Parathyroid adenoma (tissue), 2 donors: Measurements from ENCODE around the gene AIF1L.
"Not testable (repeated sequence)": the region's sequence is repeated elsewhere in the genome, so short reads cannot be mapped to it uniquely, and the experiment has no call there.

Source experiments
- H2AFZ ChIP-seq: fragments of 300-600 bp; sonication (generic); one replicate; pipeline ENCODE4 v1.7.0; 2017; ENCODE audit warnings: antibody characterized with exemption, mild to moderate bottlenecking
- H3K27ac ChIP-seq: fragments of 300-600 bp; sonication (generic); one replicate; pipeline ENCODE4 v1.7.0; 2017
- H3K27me3 ChIP-seq: fragments of 300-600 bp; sonication (generic); one replicate; pipeline ENCODE4 v1.7.0; 2017; ENCODE audit warnings: low read length; ENCODE audit not compliant: control insufficient read depth, insufficient read depth
- H3K36me3 ChIP-seq: fragments of 300-600 bp; sonication (generic); one replicate; pipeline ENCODE4 v1.7.0; 2017; ENCODE audit warnings: low read length; ENCODE audit not compliant: control insufficient read depth, insufficient read depth
- H3K4me1 ChIP-seq: fragments of 300-600 bp; sonication (generic); one replicate; pipeline ENCODE4 v1.7.0; 2017; ENCODE audit warnings: control low read depth
- H3K4me2 ChIP-seq: fragments of 300-600 bp; sonication (generic); one replicate; pipeline ENCODE4 v1.7.0; 2017; ENCODE audit warnings: low read length
- H3K4me3 ChIP-seq: fragments of 300-600 bp; sonication (generic); one replicate; pipeline ENCODE4 v1.7.0; 2017; ENCODE audit warnings: low read depth, low read length
- H3K79me2 ChIP-seq: fragments of 300-600 bp; sonication (generic); one replicate; pipeline ENCODE4 v1.7.0; 2017; ENCODE audit warnings: control low read depth
- H3K9ac ChIP-seq: fragments of 300-600 bp; sonication (generic); one replicate; pipeline ENCODE4 v1.7.0; 2017; ENCODE audit warnings: mild to moderate bottlenecking
- H3K9me3 ChIP-seq: fragments of 300-600 bp; sonication (generic); one replicate; pipeline ENCODE4 v1.7.0; 2017; ENCODE audit warnings: low read length; ENCODE audit not compliant: control insufficient read depth
- CTCF ChIP-seq: fragments of 300-600 bp; sonication (generic); IDR thresholded peaks from one replicate; pipeline ENCODE4 v1.7.0; 2017; ENCODE audit warnings: antibody characterized with exemption, mild to moderate bottlenecking
- donor health status: primary hyperparathyroidism.

Gene AIF1L

GRCh38 chr9:131111854-131112311 is 15.6 kb downstream of the AIF1L start:
- no peak overlapping the region for H2AFZ ChIP-seq
- no peak overlapping the region for H3K9ac ChIP-seq
- no peak overlapping the region for H3K4me2 ChIP-seq
- H3K27me3 ChIP-seq = no peaks in the 10 kb centered on the region
- no peaks in the 10 kb centered on the region for H3K4me1 ChIP-seq
- H3K27ac ChIP-seq = no peak overlapping the region
- no peaks in the 10 kb centered on the region for H3K36me3 ChIP-seq
- H3K9me3 ChIP-seq = no peaks in the 10 kb centered on the region
- H3K4me3 ChIP-seq = no peak overlapping the region
- no peak for TF ChIP-seq CTCF
- no peaks in the 10 kb centered on the region for H3K79me2 ChIP-seq

GRCh38 chr9:131112374-131113154 is 16.2 kb downstream of the AIF1L start:
- no peak for TF ChIP-seq CTCF
- no peak overlapping the region for H3K27ac ChIP-seq
- no peak overlapping the region for H3K4me3 ChIP-seq
- H3K9me3 ChIP-seq = no peaks in the 10 kb centered on the region
- H3K27me3 ChIP-seq = no peaks in the 10 kb centered on the region
- no peak overlapping the region for H3K4me2 ChIP-seq
- H2AFZ ChIP-seq = no peak overlapping the region
- no peaks in the 10 kb centered on the region for H3K36me3 ChIP-seq
- H3K79me2 ChIP-seq = no peaks in the 10 kb centered on the region
- H3K9ac ChIP-seq = no peak overlapping the region
- no peaks in the 10 kb centered on the region for H3K4me1 ChIP-seq

GRCh38 chr9:131113655-131114054 is 17.3 kb downstream of the AIF1L start:
- no peak overlapping the region for H3K9ac ChIP-seq
- TF ChIP-seq CTCF = no peak
- no peaks in the 10 kb centered on the region for H3K27me3 ChIP-seq
- no peak overlapping the region for H3K4me2 ChIP-seq
- H3K36me3 ChIP-seq = no peaks in the 10 kb centered on the region
- H3K79me2 ChIP-seq = no peaks in the 10 kb centered on the region
- no peak overlapping the region for H3K4me3 ChIP-seq
- H3K27ac ChIP-seq = no peak overlapping the region
- no peak overlapping the region for H2AFZ ChIP-seq
- H3K9me3 ChIP-seq = no peaks in the 10 kb centered on the region
- no peaks in the 10 kb centered on the region for H3K4me1 ChIP-seq

- TF ChIP-seq CTCF = no peak
- H3K27me3 ChIP-seq = no peaks in the 10 kb centered on the region
- H3K27ac ChIP-seq = no peak overlapping the region
- no peaks in the 10 kb centered on the region for H3K9me3 ChIP-seq
- no peak overlapping the region for H3K4me3 ChIP-seq
- H3K9ac ChIP-seq = no peak overlapping the region
- H2AFZ ChIP-seq = no peak overlapping the region
- H3K4me2 ChIP-seq = no peak overlapping the region
- H3K79me2 ChIP-seq = no peaks in the 10 kb centered on the region
- no peaks in the 10 kb centered on the region for H3K36me3 ChIP-seq
- H3K4me1 ChIP-seq = no peaks in the 10 kb centered on the region
These were observed 17.8 kb downstream of the AIF1L start for GRCh38 chr9:131114084-131114535.

- H3K27ac ChIP-seq, H3K79me2 ChIP-seq, H2AFZ ChIP-seq, H3K9ac ChIP-seq, H3K9me3 ChIP-seq, H3K36me3 ChIP-seq, H3K4me1 ChIP-seq, H3K4me3 ChIP-seq, H3K4me2 ChIP-seq, H3K27me3 ChIP-seq: not testable (repeated sequence)
These were observed 19.0 kb downstream of the AIF1L start for GRCh38 chr9:131115360-131115742.
